SK-N-SH (cell line): ENCODE results near the gene CP. TPM values are rescaled to one million over a fixed set of nuclear protein-coding genes. Genes with fewer than 3 reads are reported as not detected.
A peak's percentile ranks its signal among the peaks of the same experiment; 100 is the strongest.

Experiments used
- CTCF ChIA-PET: fragments of 300-600, 350-600 bp; formaldehyde crosslinking; extraction: SDS; loops from one replicate; lab custom pipeline; 2021; lab: Yijun Ruan, JAX
- POLR2A ChIA-PET: fragments of 350-600 bp; sonication (Branson Sonifier 250); formaldehyde crosslinking; extraction: SDS; loops from one replicate; lab custom pipeline; 2020; ENCODE audit warnings: antibody characterized with exemption, inconsistent platforms; lab: Yijun Ruan, JAX
- DNase-seq: peaks from one replicate; pipeline ENCODE4 v3.0.0; 2012
- H2AFZ ChIP-seq: fragments of 200-600 bp; sonication (generic); 2 replicates; pipeline ENCODE4 v1.8.1; 2016; ENCODE audit warnings: antibody characterized with exemption, mild to moderate bottlenecking, low read depth
- H3F3A ChIP-seq: fragments of 200-600 bp; sonication (generic); replicated peaks from 2 replicates; pipeline ENCODE3; 2016; ENCODE audit warnings: antibody characterized with exemption, mild to moderate bottlenecking; ENCODE audit not compliant: insufficient read depth
- H3K27ac ChIP-seq, 2 experiments: fragments of 200-500 bp in 1 of 2; fragments of 200-600 bp in 1 of 2; sonication (Bioruptor generic) in 1 of 2; sonication (generic), shearing (Covaris generic) in 1 of 2; 2 replicates each; pipeline versions ENCODE4 v1.5.1 to v1.6.1; 2014 to 2016; ENCODE audit warnings: low read depth in 2 of 2, inconsistent platforms in 1 of 2, low read length in 1 of 2, mild to moderate bottlenecking in 1 of 2, mixed read lengths in 1 of 2
- H3K27me3 ChIP-seq: fragments of 200-600 bp; sonication (generic), shearing (Covaris generic); 2 replicates; pipeline ENCODE4 v1.6.1; 2016; ENCODE audit warnings: mixed run types; ENCODE audit not compliant: insufficient read depth
- H3K36me3 ChIP-seq, 2 experiments: fragments of 200-500 bp in 1 of 2; fragments of 200-600 bp in 1 of 2; sonication (Bioruptor generic) in 1 of 2; sonication (generic) in 1 of 2; replicated peaks in 1 of 2; 2 replicates each; pipeline versions ENCODE3 to v1.5.1; 2014 to 2016; ENCODE audit warnings: low read length in 1 of 2, mild to moderate bottlenecking in 1 of 2; ENCODE audit not compliant: insufficient read depth in 2 of 2, control insufficient read depth in 1 of 2
- H3K4me1 ChIP-seq, 2 experiments: fragments of 200-500 bp in 1 of 2; fragments of 200-600 bp in 1 of 2; sonication (Bioruptor generic) in 1 of 2; sonication (generic), shearing (Covaris generic) in 1 of 2; 2 replicates each; pipeline versions ENCODE4 v1.5.1 to v1.6.1; 2014 to 2016; ENCODE audit warnings: low read depth in 1 of 2, low read length in 1 of 2, mixed run types in 1 of 2; ENCODE audit not compliant: insufficient read depth in 2 of 2, control insufficient read depth in 1 of 2
- H3K4me2 ChIP-seq: fragments of 200-600 bp; sonication (generic), shearing (Covaris generic); 2 replicates; pipeline ENCODE4 v1.6.1; 2017; ENCODE audit warnings: mixed run types
- H3K4me3 ChIP-seq, 2 experiments: fragments of 200-500 bp in 1 of 2; fragments of 200-600 bp in 1 of 2; sonication (Bioruptor generic) in 1 of 2; sonication (generic), shearing (Covaris generic) in 1 of 2; 2 replicates each; pipeline versions ENCODE4 v1.5.1 to v1.8.1; 2014 to 2016; ENCODE audit warnings: low read depth in 2 of 2, inconsistent platforms in 1 of 2, low read length in 1 of 2, mild to moderate bottlenecking in 1 of 2, mixed read lengths in 1 of 2, moderate library complexity in 1 of 2
- H3K79me2 ChIP-seq: fragments of 200-600 bp; sonication (generic); 2 replicates; pipeline ENCODE4 v1.8.1; 2017; ENCODE audit warnings: mild to moderate bottlenecking; ENCODE audit not compliant: insufficient read depth
- H3K9ac ChIP-seq: fragments of 200-600 bp; sonication (generic); 2 replicates; pipeline ENCODE4 v1.6.1; 2017; ENCODE audit warnings: mixed run types
- H3K9me2 ChIP-seq: fragments of 200-600 bp; sonication (generic); 2 replicates; pipeline ENCODE4 v1.6.1; 2017; ENCODE audit warnings: mixed run types
- H3K9me3 ChIP-seq: fragments of 200-600 bp; sonication (generic); 2 replicates; pipeline ENCODE4 v1.6.1; 2017; ENCODE audit warnings: mixed run types, mild to moderate bottlenecking, moderate library complexity
- H4K20me1 ChIP-seq: fragments of 200-600 bp; sonication (generic); 2 replicates; pipeline ENCODE4 v1.6.1; 2017; ENCODE audit warnings: mild to moderate bottlenecking, mixed run types; ENCODE audit not compliant: insufficient read depth
- EP300 ChIP-seq, 2 experiments: IDR thresholded peaks; 2 replicates each; pipeline versions ENCODE4 v1.4.0 to v1.6.1; 2012; ENCODE audit warnings: borderline replicate concordance in 1 of 2, low read depth in 1 of 2, low read length in 1 of 2
- FOXJ3 ChIP-seq: sonication (generic); formaldehyde crosslinking; IDR thresholded peaks from 2 replicates; pipeline ENCODE4 v1.5.1; 2020; ENCODE audit warnings: mild to moderate bottlenecking, missing genetic modification reagents
- FOXM1 ChIP-seq: IDR thresholded peaks from 2 replicates; pipeline ENCODE4 v1.4.0; 2012; ENCODE audit warnings: low read depth, mild to moderate bottlenecking
- GATA2 ChIP-seq: sonication (generic); formaldehyde crosslinking; IDR thresholded peaks from 2 replicates; pipeline ENCODE4 v1.5.0; 2020; ENCODE audit warnings: mild to moderate bottlenecking, missing genetic modification reagents
- IRF3 ChIP-seq: fragments of 150-350 bp; IDR thresholded peaks from 2 replicates; pipeline ENCODE4 v1.6.1; 2016; ENCODE audit warnings: mild to moderate bottlenecking, low read depth, low read length
- JUND ChIP-seq: IDR thresholded peaks from 2 replicates; pipeline ENCODE4 v1.4.0; 2012
- MEF2A ChIP-seq: IDR thresholded peaks from 2 replicates; pipeline ENCODE4 v1.4.0; 2012; ENCODE audit warnings: low read depth, borderline replicate concordance
- NFIC ChIP-seq: IDR thresholded peaks from 2 replicates; pipeline ENCODE4 v1.4.0; 2012; ENCODE audit warnings: borderline replicate concordance
- NRF1 ChIP-seq: IDR thresholded peaks from 2 replicates; pipeline ENCODE4 v1.6.1; 2012; ENCODE audit warnings: low read depth, mild to moderate bottlenecking, low read length
- PBX3 ChIP-seq: IDR thresholded peaks from 2 replicates; pipeline ENCODE4; 2012
- RAD21 ChIP-seq: IDR thresholded peaks from 2 replicates; pipeline ENCODE4 v1.6.1; 2012; ENCODE audit warnings: mild to moderate bottlenecking, low read length
- RCOR1 ChIP-seq: fragments of 150-350 bp; IDR thresholded peaks from 2 replicates; pipeline ENCODE4 v1.6.1; 2017; ENCODE audit warnings: antibody characterized with exemption, low read length
- RFX5 ChIP-seq: IDR thresholded peaks from 2 replicates; pipeline ENCODE4 v1.6.1; 2012; ENCODE audit warnings: mild to moderate bottlenecking, improper control_type of control experiment, low read length
- RXRA ChIP-seq: IDR thresholded peaks from 2 replicates; pipeline ENCODE4 v1.4.0; 2012; ENCODE audit warnings: low read depth, mild to moderate bottlenecking, borderline replicate concordance
- SIN3A ChIP-seq: IDR thresholded peaks from 2 replicates; pipeline ENCODE4 v1.6.1; 2012; ENCODE audit warnings: low read depth, mild to moderate bottlenecking, low read length, moderate library complexity, borderline replicate concordance
- SMC3 ChIP-seq: IDR thresholded peaks from 2 replicates; pipeline ENCODE4 v1.6.1; 2012; ENCODE audit warnings: low read depth, low read length, improper control_type of control experiment
- USF1 ChIP-seq: IDR thresholded peaks from 2 replicates; pipeline ENCODE4 v1.4.0; 2012; ENCODE audit warnings: low read depth, borderline replicate concordance
- YY1 ChIP-seq: IDR thresholded peaks from 2 replicates; pipeline ENCODE4 v1.4.0; 2012; ENCODE audit warnings: low read depth, mild to moderate bottlenecking
- WGBS: methylation state at CpG from one replicate; pipeline ENCODE4 v1.1.6; 2017; ENCODE audit warnings: low lambda C conversion rate; 5-methylcytosine and 5-hydroxymethylcytosine counted together
- polyA plus RNA-seq, 3 experiments: library from polyadenylated mRNA; depleted of rRNA; stranded (reverse); fragments of >200 nt; gene quantifications; 2 replicates each; pipeline ENCODE4 v1.2.3, GENCODE V29; 2012
- TF ChIP-seq, protein P1 (sequence below): fragments of 150-350 bp; IDR thresholded peaks from 2 replicates; pipeline ENCODE4 v1.6.1; 2017; ENCODE audit warnings: antibody characterized with exemption, low read length, low read depth, borderline replicate concordance
- TF ChIP-seq, protein P2 (sequence below): IDR thresholded peaks from 2 replicates; pipeline ENCODE4 v1.6.1; 2012; ENCODE audit warnings: mild to moderate bottlenecking, low read depth, low read length, moderate library complexity
- TF ChIP-seq, protein P3 (sequence below): IDR thresholded peaks from 2 replicates; pipeline ENCODE4 v1.4.0; 2012; ENCODE audit warnings: low read depth

The CP gene
- polyA plus RNA-seq, 1 of the 3 experiments (the other 2 are of a cell fraction) = not detected

- TF ChIP-seq, protein P1, sequence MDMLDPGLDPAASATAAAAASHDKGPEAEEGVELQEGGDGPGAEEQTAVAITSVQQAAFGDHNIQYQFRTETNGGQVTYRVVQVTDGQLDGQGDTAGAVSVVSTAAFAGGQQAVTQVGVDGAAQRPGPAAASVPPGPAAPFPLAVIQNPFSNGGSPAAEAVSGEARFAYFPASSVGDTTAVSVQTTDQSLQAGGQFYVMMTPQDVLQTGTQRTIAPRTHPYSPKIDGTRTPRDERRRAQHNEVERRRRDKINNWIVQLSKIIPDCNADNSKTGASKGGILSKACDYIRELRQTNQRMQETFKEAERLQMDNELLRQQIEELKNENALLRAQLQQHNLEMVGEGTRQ = no peak
- TF ChIP-seq RCOR1 (no peak), RAD21 (no peak), GATA2 (no peak)
Observed at GRCh38 chr3:149131589-149131988, 90.0 kb downstream of the CP start (continued).

GRCh38 chr3:149129326-149130205 lies 92.1 kb downstream of the CP start, which contains the start of gene HPS3:
HPS3 (plus strand) TSS chr3:149129638; CDS start chr3:149129724, 86 bp downstream.
- H3K9ac ChIP-seq = peak within 1 kb of the TSS; percentile 67
- peak within 1 kb of the TSS; percentile 71 to 91 for H3K4me3 ChIP-seq
- peaks cover 0 to 5% of the 10 kb centered on the region in 2 experiments; a peak in 1 of 4 replicates for H3K4me1 ChIP-seq
- ChIA-PET CTCF (interaction anchor here (0.6 to 3.0 kb wide), 11 partner anchors 9 to 189 kb away, joined by 3 to 24 read pairs (median 3); no protein-coding TSS in a partner anchor), POLR2A (interaction anchor here (0.9 kb wide), 1 partner anchor 31 kb away, joined by 3 read pairs; no protein-coding TSS in a partner anchor)
- peaks cover 3% of the 10 kb centered on the region for H3F3A ChIP-seq
- peak within 1 kb of the TSS; percentile 73 for H3K4me2 ChIP-seq
- peak; percentile 96 for DNase-seq
- 2% methylated on average over 34 of the region's 84 CpGs for WGBS
- H3K9me2 ChIP-seq = no peaks in the 10 kb centered on the region
- no peaks in the 10 kb centered on the region for H3K9me3 ChIP-seq
- peaks cover 41% of the 10 kb centered on the region; the same call in 1 of the 2 replicates for H3K79me2 ChIP-seq
- H2AFZ ChIP-seq = peak within 1 kb of the TSS; percentile 97
- H3K36me3 ChIP-seq = peaks cover 0 to 8% of the 10 kb centered on the region in 2 experiments
- peak within 1 kb of the TSS; percentile 54 to 83 for H3K27ac ChIP-seq
- H3K27me3 ChIP-seq = no peaks in the 10 kb centered on the region
- no peaks in the 10 kb centered on the region for H4K20me1 ChIP-seq
- TF ChIP-seq RXRA (no peak), RFX5 (no peak), PBX3 (no peak), JUND (no peak), SMC3 (no peak), IRF3 (no peak), EP300 (IDR thresholded peaks at IDR 0.05; ENCODE audit: borderline replicate concordance in 1 of 2, low read depth in 1 of 2, low read length in 1 of 2) (no peak), SIN3A (peak; percentile 30; the same call in 1 of the 2 replicates), USF1 (peak; percentile 96), FOXJ3 (CRISPR knock-in tag) (no peak), NFIC (peak; percentile 36; the same call in 1 of the 2 replicates), YY1 (no peak; the same call in 1 of the 2 replicates), NRF1 (0 out of 2 replicates have a peak, but pooled peaks have one; percentile 7), RAD21 (no peak), FOXM1 (peak; percentile 19; the same call in 1 of the 2 replicates), MEF2A (no peak)
- TF ChIP-seq, protein P2, sequence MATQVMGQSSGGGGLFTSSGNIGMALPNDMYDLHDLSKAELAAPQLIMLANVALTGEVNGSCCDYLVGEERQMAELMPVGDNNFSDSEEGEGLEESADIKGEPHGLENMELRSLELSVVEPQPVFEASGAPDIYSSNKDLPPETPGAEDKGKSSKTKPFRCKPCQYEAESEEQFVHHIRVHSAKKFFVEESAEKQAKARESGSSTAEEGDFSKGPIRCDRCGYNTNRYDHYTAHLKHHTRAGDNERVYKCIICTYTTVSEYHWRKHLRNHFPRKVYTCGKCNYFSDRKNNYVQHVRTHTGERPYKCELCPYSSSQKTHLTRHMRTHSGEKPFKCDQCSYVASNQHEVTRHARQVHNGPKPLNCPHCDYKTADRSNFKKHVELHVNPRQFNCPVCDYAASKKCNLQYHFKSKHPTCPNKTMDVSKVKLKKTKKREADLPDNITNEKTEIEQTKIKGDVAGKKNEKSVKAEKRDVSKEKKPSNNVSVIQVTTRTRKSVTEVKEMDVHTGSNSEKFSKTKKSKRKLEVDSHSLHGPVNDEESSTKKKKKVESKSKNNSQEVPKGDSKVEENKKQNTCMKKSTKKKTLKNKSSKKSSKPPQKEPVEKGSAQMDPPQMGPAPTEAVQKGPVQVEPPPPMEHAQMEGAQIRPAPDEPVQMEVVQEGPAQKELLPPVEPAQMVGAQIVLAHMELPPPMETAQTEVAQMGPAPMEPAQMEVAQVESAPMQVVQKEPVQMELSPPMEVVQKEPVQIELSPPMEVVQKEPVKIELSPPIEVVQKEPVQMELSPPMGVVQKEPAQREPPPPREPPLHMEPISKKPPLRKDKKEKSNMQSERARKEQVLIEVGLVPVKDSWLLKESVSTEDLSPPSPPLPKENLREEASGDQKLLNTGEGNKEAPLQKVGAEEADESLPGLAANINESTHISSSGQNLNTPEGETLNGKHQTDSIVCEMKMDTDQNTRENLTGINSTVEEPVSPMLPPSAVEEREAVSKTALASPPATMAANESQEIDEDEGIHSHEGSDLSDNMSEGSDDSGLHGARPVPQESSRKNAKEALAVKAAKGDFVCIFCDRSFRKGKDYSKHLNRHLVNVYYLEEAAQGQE = no peak
- TF ChIP-seq, protein P1 = peak; percentile 67; the same call in 1 of the 2 replicates
- TF ChIP-seq, protein P3, sequence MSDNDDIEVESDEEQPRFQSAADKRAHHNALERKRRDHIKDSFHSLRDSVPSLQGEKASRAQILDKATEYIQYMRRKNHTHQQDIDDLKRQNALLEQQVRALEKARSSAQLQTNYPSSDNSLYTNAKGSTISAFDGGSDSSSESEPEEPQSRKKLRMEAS = peak; percentile 51
